Activated CD4-positive, alpha-beta T cell treated with anti-CD3 and anti-CD28 coated beads for 4 hours (primary cell): ENCODE results near the gene COX6B1.
"Not testable (repeated sequence)": the region's sequence is repeated elsewhere in the genome, so short reads cannot be mapped to it uniquely, and the experiment has no call there.

Source experiments
- DNase-seq, 2 donors: peaks; one replicate each; pipeline ENCODE4 v3.0.0-alpha.2; 2020

COX6B1 gene

DNA sequence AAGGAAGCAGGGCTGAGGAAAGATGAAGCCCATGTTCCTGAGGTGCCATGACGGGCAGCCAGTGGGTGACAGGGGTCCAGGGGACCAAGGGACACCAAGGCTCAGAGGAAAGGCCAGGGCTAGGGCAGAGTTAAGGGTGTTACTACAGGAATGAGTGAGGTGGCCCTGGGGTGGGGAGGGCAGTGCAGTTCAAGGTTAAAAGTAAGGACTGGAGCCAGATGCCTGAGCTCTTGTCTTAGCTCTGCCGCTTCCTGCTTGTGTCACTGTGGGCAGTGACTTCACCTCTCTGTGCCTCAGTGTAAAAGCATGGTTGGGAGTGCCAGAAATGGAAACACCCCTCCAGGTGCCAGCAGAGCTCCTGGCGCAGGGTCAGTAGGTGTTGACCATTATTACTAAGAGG, 11.5 kb upstream of the COX6B1 start:
- DNase-seq: no peak

GRCh38 chr19:35637165-35637564, 11.0 kb upstream of the COX6B1 start:
- DNase-seq: no peak

DNA sequence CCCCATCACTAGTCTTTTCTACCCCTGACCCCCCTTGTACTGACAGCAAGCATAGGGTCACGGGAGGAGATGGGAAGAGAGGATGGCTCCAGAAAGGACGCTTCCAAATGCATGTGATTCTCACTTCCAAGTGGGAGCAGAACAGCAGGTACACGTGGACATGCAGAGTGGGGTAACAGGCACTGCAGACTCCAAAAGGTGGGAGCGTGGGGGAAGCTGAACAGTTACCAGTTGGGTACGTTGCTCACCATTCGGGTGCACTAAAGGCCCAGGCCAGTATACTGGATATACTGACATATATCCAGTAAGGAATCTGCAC, 8.8 kb upstream of the COX6B1 start:
- no peak for DNase-seq

GRCh38 chr19:35639863-35640262, 8.3 kb upstream of the COX6B1 start:
- DNase-seq: no peak

GRCh38 chr19:35641515-35642151, 6.5 kb upstream of the COX6B1 start, which contains the start of gene ETV2:
Gene ETV2, plus strand, starts transcription at chr19:35641745. Its CDS starts 716 bp downstream, at chr19:35642461.
- DNase-seq: peak; percentile 45 to 52

DNA sequence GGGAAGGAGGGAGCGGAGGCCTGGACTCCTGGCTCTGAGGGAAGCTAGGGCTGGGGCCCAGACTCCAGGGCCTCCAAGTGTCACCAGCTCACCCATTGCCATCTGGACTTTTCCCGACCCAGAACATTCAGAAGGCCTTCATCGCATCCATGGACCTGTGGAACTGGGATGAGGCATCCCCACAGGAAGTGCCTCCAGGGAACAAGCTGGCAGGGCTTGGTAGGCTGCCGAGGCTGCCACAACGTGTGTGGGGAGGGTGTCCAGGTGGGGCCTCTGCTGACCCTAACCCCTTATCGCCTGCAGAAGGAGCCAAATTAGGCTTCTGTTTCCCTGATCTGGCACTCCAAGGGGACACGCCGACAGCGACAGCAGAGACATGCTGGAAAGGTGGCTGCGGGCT, 5.8 kb upstream of the COX6B1 start:
- no peak for DNase-seq

DNA sequence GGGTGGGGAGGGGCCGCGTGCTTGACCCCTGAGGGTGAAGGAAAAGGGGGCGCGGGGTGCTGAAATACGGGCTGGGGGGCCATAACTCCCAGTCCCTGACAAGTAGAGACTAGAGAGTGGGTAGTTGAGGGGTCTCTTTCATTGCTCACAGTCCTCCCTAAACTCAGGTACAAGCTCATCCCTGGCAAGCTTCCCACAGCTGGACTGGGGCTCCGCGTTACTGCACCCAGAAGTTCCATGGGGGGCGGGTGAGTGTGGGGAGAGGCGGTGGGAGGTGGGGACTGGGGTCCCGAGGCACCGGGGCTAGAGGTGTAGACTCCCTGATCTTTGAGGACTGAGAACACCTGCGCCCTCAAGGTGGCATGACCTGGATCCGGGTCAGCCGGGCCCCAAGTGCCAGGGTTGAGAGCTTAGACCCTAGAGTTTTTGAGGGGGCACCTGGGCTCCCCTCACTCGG, 5.3 kb upstream of the COX6B1 start:
- DNase-seq: no peak

GRCh38 chr19:35643255-35644205, 4.6 kb upstream of the COX6B1 start:
- peak; percentile 76 to 80 for DNase-seq

DNA sequence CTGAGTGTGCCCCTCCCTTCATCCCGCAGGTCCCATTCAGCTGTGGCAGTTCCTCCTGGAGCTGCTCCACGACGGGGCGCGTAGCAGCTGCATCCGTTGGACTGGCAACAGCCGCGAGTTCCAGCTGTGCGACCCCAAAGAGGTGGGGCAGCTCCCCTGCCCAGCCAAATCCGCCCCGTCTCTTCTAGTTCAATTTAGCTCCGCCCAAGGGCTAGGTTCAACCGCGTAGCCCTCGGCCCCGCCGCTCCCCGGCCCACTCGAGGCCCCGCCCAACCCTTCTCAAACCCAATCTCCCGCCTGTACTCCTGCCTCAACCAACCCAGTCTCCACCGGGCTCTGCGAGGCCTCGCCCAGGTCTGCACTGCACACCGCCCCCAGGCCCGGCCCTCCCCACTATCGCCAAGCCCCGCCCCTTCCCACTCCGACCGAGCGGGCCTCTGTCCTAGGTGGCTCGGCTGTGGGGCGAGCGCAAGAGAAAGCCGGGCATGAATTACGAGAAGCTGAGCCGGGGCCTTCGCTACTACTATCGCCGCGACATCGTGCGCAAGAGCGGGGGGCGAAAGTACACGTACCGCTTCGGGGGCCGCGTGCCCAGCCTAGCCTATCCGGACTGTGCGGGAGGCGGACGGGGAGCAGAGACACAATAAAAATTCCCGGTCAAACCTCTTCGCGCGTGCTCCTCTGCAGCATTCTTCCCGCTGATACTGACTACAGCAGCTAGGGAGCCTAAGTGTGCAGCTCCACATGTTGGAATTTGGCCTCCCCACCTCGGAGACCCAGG, 3.7 kb upstream of the COX6B1 start:
- DNase-seq: peak; percentile 91 to 94

- peak; percentile 79 for DNase-seq
These were observed 3.0 kb upstream of the COX6B1 start for GRCh38 chr19:35644987-35645679.

GRCh38 chr19:35645680-35646511, 2.2 kb upstream of the COX6B1 start:
- DNase-seq: no peak

DNA sequence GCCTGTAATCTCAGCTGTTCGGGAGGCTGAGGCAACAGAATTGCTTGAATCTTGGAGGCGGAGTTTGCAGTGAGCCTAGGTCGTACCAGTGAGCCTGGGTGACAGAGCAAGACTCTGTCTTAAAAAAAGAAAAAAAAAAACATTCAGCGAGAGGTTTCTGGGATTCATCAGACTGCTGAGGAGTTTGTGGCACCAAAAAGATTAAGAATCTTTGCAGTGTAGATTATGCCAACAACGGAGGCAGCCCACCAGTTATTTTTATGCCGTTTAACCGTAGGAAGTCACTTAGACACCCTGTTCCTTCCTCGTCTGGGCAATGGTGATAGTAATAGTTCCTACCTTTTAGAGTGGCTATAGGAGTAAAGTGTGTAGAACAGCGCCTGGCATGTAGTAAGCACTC, 2.5 kb downstream of the COX6B1 start:
- DNase-seq: no peak

DNA sequence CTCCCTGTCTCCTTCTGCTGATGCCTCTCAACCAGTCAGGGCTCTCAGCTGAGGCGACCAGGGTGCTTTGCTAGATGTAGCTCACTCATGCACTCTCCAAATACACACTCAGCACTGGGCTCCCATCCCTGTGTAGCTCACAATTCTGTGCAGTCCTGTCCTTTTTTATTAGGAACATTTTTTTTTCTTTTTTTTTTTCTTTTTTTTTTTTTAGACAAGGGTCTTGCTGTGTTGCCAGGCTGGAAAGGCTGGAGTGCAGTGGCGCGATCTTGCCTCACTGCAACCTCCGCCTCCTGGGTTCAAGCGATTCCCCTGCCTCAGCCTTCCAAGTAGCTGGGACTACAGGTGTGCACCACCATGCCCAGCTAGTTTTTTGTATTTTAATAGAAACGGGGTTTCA, 6.7 kb downstream of the COX6B1 start:
- not testable (repeated sequence) for DNase-seq

DNA sequence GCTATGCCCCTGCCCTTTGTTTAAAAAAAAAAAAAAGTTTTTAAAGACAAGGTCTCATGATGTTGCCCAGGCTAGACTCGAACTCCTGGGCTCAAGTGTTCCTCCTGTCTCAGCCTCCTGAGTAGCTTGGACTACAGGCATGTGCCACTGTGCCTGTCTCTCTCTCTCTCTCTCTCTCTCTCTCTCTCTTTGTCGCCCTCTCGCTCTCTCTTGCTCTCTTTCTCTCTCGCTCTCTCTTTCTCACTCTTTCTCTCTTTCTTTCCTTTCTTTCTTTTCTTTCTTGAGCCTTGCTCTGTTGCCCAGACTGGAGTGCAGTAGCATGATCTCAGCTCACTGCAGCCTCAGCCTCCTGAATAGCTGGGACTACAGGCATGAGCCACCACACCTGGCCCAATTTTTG, 7.5 kb downstream of the COX6B1 start:
- DNase-seq: no peak

DNA sequence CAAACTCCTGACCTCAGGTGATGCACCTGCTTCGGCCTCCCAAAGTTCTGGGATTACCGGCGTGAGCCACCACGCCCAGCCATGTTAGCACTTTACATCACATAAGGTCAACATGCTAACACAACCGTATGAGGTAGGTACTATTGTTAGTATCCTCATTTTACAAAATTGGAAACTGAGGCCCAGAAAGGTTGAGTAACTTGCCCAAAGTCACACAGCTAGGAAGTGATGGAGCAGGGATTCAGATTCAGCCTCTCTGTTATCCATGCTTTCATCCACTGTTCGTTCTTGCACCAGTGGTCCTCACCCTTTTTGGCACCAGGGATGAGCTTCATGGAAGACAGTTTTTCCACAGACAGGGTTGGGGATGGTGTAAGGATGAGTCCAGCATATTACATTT, 8.6 kb downstream of the COX6B1 start:
- DNase-seq: no peak

DNA sequence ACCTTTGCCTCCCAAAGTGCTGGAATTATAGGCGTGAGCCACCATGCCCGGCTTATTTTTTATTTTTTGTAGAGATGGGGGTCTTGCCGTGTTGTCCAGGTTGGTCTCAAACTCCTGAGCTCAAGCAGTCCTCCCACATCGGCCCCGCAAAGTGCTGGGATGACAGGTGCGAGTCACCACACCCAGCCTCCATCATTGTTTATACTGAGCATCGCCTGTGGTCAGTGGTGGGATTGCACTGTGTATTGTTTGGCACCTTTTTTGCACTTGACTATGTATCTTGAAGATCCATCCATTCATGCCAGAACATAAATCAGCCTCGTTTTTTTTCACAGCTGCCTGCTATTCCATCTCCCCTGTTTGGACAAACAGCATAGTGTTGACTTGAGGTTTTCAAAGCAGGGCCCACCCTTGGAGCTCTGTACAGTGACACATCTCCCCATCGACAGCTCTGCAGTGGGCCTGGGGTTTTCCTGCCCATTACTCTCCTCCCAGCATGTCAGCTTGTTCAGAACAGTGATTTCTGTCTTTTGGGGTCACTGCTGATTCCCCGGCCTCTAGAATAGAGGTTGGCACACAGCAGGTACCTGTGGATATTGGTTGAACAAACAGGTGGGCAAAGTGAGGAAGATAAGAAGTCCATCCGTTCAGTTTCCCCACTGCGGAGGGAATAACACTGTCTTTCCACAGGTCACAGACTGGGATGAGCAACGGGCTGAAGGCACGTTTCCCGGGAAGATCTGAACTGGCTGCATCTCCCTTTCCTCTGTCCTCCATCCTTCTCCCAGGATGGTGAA, 10.0 kb downstream of the COX6B1 start:
- no peak for DNase-seq

- no peak for DNase-seq
These were observed 13.8 kb downstream of the COX6B1 start for GRCh38 chr19:35661995-35662340.

DNA sequence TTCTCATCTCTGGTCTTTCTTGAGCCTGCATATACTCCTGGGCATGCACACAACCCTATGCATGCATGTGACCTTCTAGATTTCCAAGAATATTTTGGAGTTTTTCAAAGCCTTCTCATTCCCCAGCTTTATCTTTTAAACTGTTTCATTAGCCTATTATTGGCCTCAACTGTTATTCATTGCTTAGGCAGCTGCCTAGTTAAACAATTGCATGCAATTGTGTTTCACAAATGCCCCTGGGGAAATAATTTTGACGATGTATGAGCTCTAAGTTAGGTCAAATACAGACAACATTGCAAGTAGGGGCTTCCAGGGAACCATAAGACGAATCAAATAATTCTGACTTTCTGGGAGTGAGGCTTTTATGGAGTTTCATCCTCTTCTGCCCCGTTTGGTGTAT, 15.9 kb downstream of the COX6B1 start:
- DNase-seq: no peak

DNA sequence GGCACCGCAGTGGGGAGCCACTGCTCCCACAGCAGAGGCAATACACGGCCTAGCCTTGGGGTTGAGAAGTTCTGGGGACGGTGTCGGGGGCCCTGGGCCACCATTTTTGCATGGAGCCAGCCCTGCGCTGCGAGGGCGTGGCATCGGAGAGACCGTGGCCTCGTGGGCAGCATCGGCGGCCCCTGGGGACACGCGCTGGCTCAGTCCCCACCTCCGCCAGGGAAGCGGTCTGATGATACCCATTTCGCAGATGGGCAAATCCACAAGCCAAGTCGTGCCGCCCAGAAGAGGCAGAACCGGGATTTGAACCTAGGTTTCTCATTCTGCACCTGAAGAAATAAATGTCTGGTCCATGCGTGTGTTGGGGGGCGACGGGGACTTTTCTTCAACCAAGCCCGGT, 17.0 kb downstream of the COX6B1 start:
- no peak for DNase-seq

GRCh38 chr19:35665604-35666003, 17.5 kb downstream of the COX6B1 start:
- DNase-seq: no peak

DNA sequence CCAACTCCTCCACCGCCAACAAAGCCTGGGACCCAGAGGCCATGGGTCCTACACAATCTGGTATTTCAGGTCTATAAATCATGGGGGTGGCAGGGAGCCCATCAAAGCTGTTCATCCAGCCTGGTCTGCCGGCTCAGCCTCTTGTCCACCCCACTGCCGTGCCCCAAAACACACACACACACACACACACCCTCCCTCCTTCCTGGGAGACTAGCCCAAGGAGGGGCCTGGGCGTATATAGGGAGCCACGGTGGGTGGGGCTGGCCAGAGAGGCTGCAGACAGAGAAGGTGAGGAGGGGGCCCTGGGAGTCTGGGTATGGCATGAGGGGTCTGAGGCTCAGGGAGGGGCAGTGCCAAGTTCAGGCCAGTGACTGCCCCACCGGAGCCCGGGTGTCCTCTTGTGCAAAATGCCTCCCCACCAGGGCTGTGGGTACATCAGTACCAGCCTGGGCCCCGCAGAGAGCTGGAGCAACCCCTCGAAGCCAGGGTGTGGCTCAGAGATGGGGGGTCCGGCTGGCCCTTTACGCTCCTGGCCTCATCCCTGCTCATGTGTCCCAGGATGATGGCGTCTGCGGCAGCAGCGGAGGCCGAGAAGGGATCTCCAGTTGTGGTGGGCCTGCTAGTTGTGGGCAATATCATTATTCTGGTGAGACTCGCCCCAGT, 18.3 kb downstream of the COX6B1 start, which contains the start of gene UPK1A:
TSS of gene UPK1A (plus strand) at position 267 of the 663 bp plus-strand sequence. CDS start at position 563, 296 bp downstream.
- no peak for DNase-seq
